LNCaP clone FGC (cell line): ENCODE results near the gene PRR12.

Experiments used
- DNase-seq: peaks from one replicate; pipeline ENCODE4 v3.0.0-alpha.2; 2011; ENCODE audit warnings: low read depth
- H3K4me3 ChIP-seq: 2 replicates; pipeline ENCODE4 v1.5.1; 2011; ENCODE audit warnings: mild to moderate bottlenecking, low read depth, low read length, control low read depth
- TF ChIP-seq, protein P1 (sequence below): IDR thresholded peaks from 2 replicates; pipeline ENCODE4 v1.5.1; 2012; ENCODE audit warnings: mild to moderate bottlenecking; ENCODE audit not compliant: control insufficient read depth, insufficient read depth; ENCODE audit errors: extremely low read depth

PRR12 gene

DNA sequence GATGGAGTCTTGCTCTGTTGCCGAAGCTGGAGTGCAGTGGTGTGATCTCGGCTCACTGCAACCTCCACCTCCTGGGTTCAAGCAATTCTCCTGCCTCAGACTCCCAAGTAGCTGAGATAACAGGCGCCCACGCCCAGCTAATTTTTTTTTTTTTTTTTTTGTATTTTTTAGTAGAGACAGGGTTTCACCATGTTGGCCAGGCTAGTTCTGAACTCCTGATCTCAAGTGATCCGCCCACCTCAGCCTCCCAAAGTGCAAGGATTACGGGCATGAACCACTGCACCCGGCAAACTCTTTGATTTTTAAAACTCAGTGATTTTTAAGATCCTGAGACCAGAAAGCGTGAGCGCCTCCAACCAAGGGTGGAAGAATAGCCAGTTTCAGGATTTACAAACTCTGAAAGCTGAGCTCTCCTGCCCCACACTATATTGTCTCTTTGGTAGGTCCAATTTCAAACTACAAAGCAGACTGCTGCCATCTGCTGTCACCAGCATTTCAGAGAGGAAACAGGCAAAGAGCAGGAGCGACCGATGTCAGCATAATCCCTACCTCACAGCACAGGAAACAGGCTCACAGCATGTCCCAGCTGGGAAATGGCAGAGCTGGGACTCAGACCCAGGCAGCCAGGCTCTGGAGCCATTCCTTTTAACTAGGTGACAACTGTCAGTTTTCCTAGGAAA is 19.8 kb upstream of the PRR12 start:
- no peak overlapping the region for H3K4me3 ChIP-seq
- no peak for DNase-seq
- TF ChIP-seq, protein P1, sequence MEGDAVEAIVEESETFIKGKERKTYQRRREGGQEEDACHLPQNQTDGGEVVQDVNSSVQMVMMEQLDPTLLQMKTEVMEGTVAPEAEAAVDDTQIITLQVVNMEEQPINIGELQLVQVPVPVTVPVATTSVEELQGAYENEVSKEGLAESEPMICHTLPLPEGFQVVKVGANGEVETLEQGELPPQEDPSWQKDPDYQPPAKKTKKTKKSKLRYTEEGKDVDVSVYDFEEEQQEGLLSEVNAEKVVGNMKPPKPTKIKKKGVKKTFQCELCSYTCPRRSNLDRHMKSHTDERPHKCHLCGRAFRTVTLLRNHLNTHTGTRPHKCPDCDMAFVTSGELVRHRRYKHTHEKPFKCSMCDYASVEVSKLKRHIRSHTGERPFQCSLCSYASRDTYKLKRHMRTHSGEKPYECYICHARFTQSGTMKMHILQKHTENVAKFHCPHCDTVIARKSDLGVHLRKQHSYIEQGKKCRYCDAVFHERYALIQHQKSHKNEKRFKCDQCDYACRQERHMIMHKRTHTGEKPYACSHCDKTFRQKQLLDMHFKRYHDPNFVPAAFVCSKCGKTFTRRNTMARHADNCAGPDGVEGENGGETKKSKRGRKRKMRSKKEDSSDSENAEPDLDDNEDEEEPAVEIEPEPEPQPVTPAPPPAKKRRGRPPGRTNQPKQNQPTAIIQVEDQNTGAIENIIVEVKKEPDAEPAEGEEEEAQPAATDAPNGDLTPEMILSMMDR, result peak; percentile 62

- TF ChIP-seq, protein P1, result no peak
- no peak overlapping the region for H3K4me3 ChIP-seq
- no peak for DNase-seq
Observed at GRCh38 chr19:49573009-49573408, 18.0 kb upstream of the PRR12 start.

GRCh38 chr19:49573425-49573824 is 17.6 kb upstream of the PRR12 start:
- no peak for DNase-seq
- TF ChIP-seq, protein P1, result no peak
- no peak overlapping the region for H3K4me3 ChIP-seq

DNA sequence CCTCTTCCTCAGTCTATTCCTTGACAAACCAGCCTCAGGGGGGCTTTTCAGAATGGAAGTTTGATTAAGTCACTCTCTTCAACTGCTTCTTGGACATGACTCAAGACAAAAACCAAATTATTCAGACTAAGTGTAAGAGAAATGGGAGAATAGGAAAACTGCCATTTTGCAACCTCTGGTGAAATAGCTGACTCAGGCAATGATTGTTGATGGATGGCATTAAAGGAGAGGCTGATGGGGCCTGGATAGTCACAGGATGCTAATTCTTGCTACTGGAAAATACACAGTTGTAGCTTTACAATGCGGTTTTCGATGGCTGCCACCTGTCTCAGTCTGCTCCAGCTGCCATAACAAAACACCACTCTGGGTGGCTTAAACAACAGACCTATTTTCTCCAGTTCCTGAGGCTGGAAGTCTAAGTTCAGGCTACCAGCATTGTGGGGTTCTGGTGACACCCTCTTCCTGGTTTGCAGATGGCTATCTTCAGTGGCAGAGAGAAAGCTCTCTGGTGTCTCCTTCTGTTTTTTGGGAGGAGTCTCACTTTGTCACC is 16.7 kb upstream of the PRR12 start:
- H3K4me3 ChIP-seq, result no peak overlapping the region
- no peak for DNase-seq
- TF ChIP-seq, protein P1, result no peak

DNA sequence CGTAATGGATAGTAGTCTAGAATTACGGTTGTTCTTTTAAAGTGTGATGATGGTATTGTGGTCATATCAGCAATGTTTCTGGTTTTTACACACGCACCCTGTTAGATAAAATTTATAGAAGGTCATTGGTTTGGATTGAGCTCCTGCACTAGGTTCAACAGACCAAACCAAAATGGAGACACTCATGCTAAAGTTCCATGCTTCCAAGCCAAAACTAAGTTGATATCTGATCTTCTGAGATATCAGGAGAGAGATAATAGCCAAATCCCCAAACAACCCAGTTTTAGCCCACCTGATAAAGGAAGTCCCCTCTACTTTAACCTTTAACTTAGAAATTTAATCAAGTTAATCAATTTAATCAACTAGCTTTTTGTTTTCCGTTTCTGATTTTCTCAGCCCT is 11.8 kb upstream of the PRR12 start:
- peak overlapping the region; percentile 87 for H3K4me3 ChIP-seq
- no peak for DNase-seq
- TF ChIP-seq, protein P1, result no peak

DNA sequence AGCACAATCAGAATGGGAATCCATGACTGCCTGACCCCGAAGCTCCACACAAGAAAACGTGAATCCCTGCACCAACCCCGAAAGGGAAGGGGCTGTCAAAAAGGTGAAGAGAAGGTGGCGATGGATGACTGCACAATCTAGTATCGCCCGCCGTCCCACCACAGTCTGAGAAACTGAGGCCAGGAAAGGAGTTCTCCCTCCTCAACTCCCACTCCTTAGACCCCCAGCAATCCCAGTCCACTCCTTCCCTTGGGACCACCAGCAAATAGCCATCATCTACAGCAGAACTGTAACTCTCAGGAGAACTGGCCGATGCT is 11.1 kb upstream of the PRR12 start:
- no peak for DNase-seq

More for the DNA sequence above, 11.1 kb upstream of the PRR12 start:
- TF ChIP-seq, protein P1, result no peak
- H3K4me3 ChIP-seq, result peak overlapping the region; percentile 87
